ENCODE measurements around the gene PLCL2. TPM values are rescaled to one million over a fixed set of nuclear protein-coding genes. Genes with fewer than 3 reads are reported as not detected.

The PLCL2 gene
- total RNA-seq, 1 experiment from 2014 or later: 0.92 TPM

- ChIA-PET CTCF (no interaction called here), POLR2A (ENCODE audit: low non-redundant PET) (no interaction called here)
- no TSS peak for BruUV-seq (replicated peaks)
Observed at GRCh38 chr3:17089314-17089700, 204.6 kb downstream of the PLCL2 start.

GRCh38 chr3:17090280-17090983, 205.7 kb downstream of the PLCL2 start:
- no peak for DNase-seq (ENCODE audit: low spot score)
- no peak overlapping the region for H3K27ac ChIP-seq (ENCODE audit: low read depth, low read length, poor library complexity, severe bottlenecking)
- CTCF ChIA-PET: no interaction called here
- no peaks in the 10 kb centered on the region for H3K27me3 ChIP-seq (replicated peaks; ENCODE audit: insufficient read depth, low read depth, low read length, poor library complexity)
- TF ChIP-seq CTCF (conservative IDR thresholded peaks at IDR 0.05; ENCODE audit: low read depth, low read length) (no peak), EZH2 (IDR thresholded peaks at IDR 0.05; ENCODE audit: borderline replicate concordance, low read depth, low read length, poor library complexity, severe bottlenecking) (no peak)
- H3K4me3 ChIP-seq (ENCODE audit: low read depth, low read length, poor library complexity, severe bottlenecking): no peak overlapping the region
- POLR2A ChIA-PET (ENCODE audit: low non-redundant PET): no interaction called here
- no peaks in the 10 kb centered on the region for H3K4me1 ChIP-seq (ENCODE audit: insufficient read depth, low read length, poor library complexity, severe bottlenecking)
- no peaks in the 10 kb centered on the region for H3K9me3 ChIP-seq (ENCODE audit: low read depth, low read length, poor library complexity, severe bottlenecking)
- BruUV-seq (replicated peaks): no TSS peak
- no peaks in the 10 kb centered on the region for H3K36me3 ChIP-seq (ENCODE audit: insufficient read depth, low read length, poor library complexity, severe bottlenecking)
- intact Hi-C loops (cut with micrococcal nuclease; ENCODE audit: unreplicated experiment): no loop called here

More at GRCh38 chr3:17089314-17089700, 204.6 kb downstream of the PLCL2 start:
- no peaks in the 10 kb centered on the region for H3K27me3 ChIP-seq (replicated peaks; ENCODE audit: insufficient read depth, low read depth, low read length, poor library complexity)
- H3K27ac ChIP-seq (ENCODE audit: low read depth, low read length, poor library complexity, severe bottlenecking): no peak overlapping the region
- TF ChIP-seq CTCF (conservative IDR thresholded peaks at IDR 0.05; ENCODE audit: low read depth, low read length) (no peak), EZH2 (IDR thresholded peaks at IDR 0.05; ENCODE audit: borderline replicate concordance, low read depth, low read length, poor library complexity, severe bottlenecking) (no peak)
- H3K9me3 ChIP-seq (ENCODE audit: low read depth, low read length, poor library complexity, severe bottlenecking): no peaks in the 10 kb centered on the region
- H3K4me3 ChIP-seq (ENCODE audit: low read depth, low read length, poor library complexity, severe bottlenecking): no peak overlapping the region
- no peaks in the 10 kb centered on the region for H3K4me1 ChIP-seq (ENCODE audit: insufficient read depth, low read length, poor library complexity, severe bottlenecking)
- no peak for DNase-seq (ENCODE audit: low spot score)
- intact Hi-C loops (cut with micrococcal nuclease; ENCODE audit: unreplicated experiment): no loop called here
- no peaks in the 10 kb centered on the region for H3K36me3 ChIP-seq (ENCODE audit: insufficient read depth, low read length, poor library complexity, severe bottlenecking)

GRCh38 chr3:17091910-17092582, 207.3 kb downstream of the PLCL2 start:
- no TSS peak for BruUV-seq (replicated peaks)
- peak; percentile 22 for DNase-seq (ENCODE audit: low spot score)
- H3K4me3 ChIP-seq (ENCODE audit: low read depth, low read length, poor library complexity, severe bottlenecking): no peak overlapping the region
- H3K4me1 ChIP-seq (ENCODE audit: insufficient read depth, low read length, poor library complexity, severe bottlenecking): no peaks in the 10 kb centered on the region
- H3K36me3 ChIP-seq (ENCODE audit: insufficient read depth, low read length, poor library complexity, severe bottlenecking): no peaks in the 10 kb centered on the region
- H3K27me3 ChIP-seq (replicated peaks; ENCODE audit: insufficient read depth, low read depth, low read length, poor library complexity): no peaks in the 10 kb centered on the region
- no peaks in the 10 kb centered on the region for H3K9me3 ChIP-seq (ENCODE audit: low read depth, low read length, poor library complexity, severe bottlenecking)
- H3K27ac ChIP-seq (ENCODE audit: low read depth, low read length, poor library complexity, severe bottlenecking): no peak overlapping the region
- ChIA-PET CTCF (no interaction called here), POLR2A (ENCODE audit: low non-redundant PET) (interaction anchor here (0.6 kb wide), 1 partner anchor 1121 kb away, joined by 5 read pairs; no protein-coding TSS in a partner anchor)
- TF ChIP-seq CTCF (conservative IDR thresholded peaks at IDR 0.05; ENCODE audit: low read depth, low read length) (no peak), EZH2 (IDR thresholded peaks at IDR 0.05; ENCODE audit: borderline replicate concordance, low read depth, low read length, poor library complexity, severe bottlenecking) (no peak)
- intact Hi-C loops (cut with micrococcal nuclease; ENCODE audit: unreplicated experiment): no loop called here
